ENCODE measurements around the gene CSF2RB.

DNA sequence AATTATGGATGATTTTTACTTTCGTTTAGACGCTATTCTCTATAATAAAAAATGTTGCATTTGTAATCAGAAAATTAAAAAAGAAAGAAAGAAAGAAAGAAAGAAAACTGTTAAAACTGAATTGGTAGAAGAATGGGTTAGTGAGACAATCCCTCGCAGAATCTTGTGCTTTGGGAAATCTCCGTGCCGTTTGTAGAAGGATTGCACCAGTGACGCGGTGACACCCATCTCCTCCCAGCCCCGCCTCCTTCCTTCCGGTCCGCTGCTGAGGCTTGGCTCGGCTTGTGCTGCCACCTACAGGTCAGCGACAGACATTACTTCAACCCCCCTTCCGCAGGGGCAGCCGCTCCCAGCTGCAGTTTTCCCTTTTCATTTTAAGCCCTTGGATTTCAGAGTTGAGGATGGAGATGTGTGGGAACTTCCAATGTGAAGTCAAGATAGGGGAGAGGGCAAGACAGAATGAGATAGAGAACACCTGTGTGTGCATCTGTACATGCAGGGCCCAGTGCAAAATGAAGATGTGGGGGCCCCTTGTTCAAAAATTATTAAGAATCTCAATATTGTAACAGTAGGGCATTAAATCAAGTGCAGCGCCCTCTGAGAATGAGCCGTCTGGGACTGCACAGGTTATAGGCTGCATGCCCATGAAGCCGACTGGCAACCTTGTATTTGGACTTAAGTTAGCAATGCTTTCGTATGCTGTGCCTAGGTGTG lies 64.7 kb downstream of the CSF2RB start:
- TF ChIP-seq, protein P1, sequence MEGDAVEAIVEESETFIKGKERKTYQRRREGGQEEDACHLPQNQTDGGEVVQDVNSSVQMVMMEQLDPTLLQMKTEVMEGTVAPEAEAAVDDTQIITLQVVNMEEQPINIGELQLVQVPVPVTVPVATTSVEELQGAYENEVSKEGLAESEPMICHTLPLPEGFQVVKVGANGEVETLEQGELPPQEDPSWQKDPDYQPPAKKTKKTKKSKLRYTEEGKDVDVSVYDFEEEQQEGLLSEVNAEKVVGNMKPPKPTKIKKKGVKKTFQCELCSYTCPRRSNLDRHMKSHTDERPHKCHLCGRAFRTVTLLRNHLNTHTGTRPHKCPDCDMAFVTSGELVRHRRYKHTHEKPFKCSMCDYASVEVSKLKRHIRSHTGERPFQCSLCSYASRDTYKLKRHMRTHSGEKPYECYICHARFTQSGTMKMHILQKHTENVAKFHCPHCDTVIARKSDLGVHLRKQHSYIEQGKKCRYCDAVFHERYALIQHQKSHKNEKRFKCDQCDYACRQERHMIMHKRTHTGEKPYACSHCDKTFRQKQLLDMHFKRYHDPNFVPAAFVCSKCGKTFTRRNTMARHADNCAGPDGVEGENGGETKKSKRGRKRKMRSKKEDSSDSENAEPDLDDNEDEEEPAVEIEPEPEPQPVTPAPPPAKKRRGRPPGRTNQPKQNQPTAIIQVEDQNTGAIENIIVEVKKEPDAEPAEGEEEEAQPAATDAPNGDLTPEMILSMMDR (IDR thresholded peaks at IDR 0.05): peak; percentile 89 to 95 (median 91)
- peak; percentile 11 to 20 for TF ChIP-seq POLR2A (IDR thresholded peaks at IDR 0.05)

Data from tibial nerve (tissue), 3 donors.